Measurements from ENCODE around the gene AGPAT4.

The AGPAT4 gene

GRCh38 chr6:161166176-161166575 is 107.7 kb downstream of the AGPAT4 start:
- no peak for DNase-seq (ENCODE audit: low read depth in 2 of 2)

GRCh38 chr6:161164182-161164625 is 109.7 kb downstream of the AGPAT4 start:
- no peak for DNase-seq (ENCODE audit: low read depth in 2 of 2)

- DNase-seq (ENCODE audit: low read depth in 2 of 2) = no peak
Measured at GRCh38 chr6:161163466-161164181, 110.2 kb downstream of the AGPAT4 start.

- DNase-seq (ENCODE audit: low read depth in 2 of 2) = no peak
Measured at GRCh38 chr6:161162722-161163121, 111.1 kb downstream of the AGPAT4 start.

- DNase-seq (ENCODE audit: low read depth in 2 of 2) = no peak
Measured at GRCh38 chr6:161161889-161162624, 111.8 kb downstream of the AGPAT4 start.

- DNase-seq (ENCODE audit: low read depth in 2 of 2) = no peak
Measured at GRCh38 chr6:161161121-161161520, 112.7 kb downstream of the AGPAT4 start.

GRCh38 chr6:161154796-161155335 is 119.0 kb downstream of the AGPAT4 start:
- DNase-seq (ENCODE audit: low read depth in 2 of 2) = no peak

- no peak for DNase-seq (ENCODE audit: low read depth in 2 of 2)
Measured at GRCh38 chr6:161153725-161154124, 120.1 kb downstream of the AGPAT4 start.

GRCh38 chr6:161152907-161153662 is 120.8 kb downstream of the AGPAT4 start:
- DNase-seq (ENCODE audit: low read depth in 2 of 2) = no peak

GRCh38 chr6:161152527-161152862 is 121.4 kb downstream of the AGPAT4 start:
- no peak for DNase-seq (ENCODE audit: low read depth in 2 of 2)

GRCh38 chr6:161151660-161152526 is 122.0 kb downstream of the AGPAT4 start:
- no peak for DNase-seq (ENCODE audit: low read depth in 2 of 2)

GRCh38 chr6:161151059-161151645 is 122.7 kb downstream of the AGPAT4 start:
- no peak for DNase-seq (ENCODE audit: low read depth in 2 of 2)

GRCh38 chr6:161150566-161150965 is 123.3 kb downstream of the AGPAT4 start:
- no peak for DNase-seq (ENCODE audit: low read depth in 2 of 2)

- DNase-seq (ENCODE audit: low read depth in 2 of 2) = no peak
Measured at GRCh38 chr6:161150136-161150535, 123.7 kb downstream of the AGPAT4 start.

GRCh38 chr6:161143663-161144430 is 130.0 kb downstream of the AGPAT4 start:
- DNase-seq (ENCODE audit: low read depth in 2 of 2) = no peak

GRCh38 chr6:161142957-161143296 is 130.9 kb downstream of the AGPAT4 start:
- DNase-seq (ENCODE audit: low read depth in 2 of 2) = no peak

GRCh38 chr6:161141173-161141572 is 132.7 kb downstream of the AGPAT4 start:
- DNase-seq (ENCODE audit: low read depth in 2 of 2) = no peak

GRCh38 chr6:161140554-161140875 is 133.3 kb downstream of the AGPAT4 start:
- no peak for DNase-seq (ENCODE audit: low read depth in 2 of 2)

- DNase-seq (ENCODE audit: low read depth in 2 of 2) = no peak
Measured at GRCh38 chr6:161139766-161140553, 133.9 kb downstream of the AGPAT4 start.

- no peak for DNase-seq (ENCODE audit: low read depth in 2 of 2)
Measured at GRCh38 chr6:161139304-161139765, 134.5 kb downstream of the AGPAT4 start.
